Endothelial cell of umbilical vein (primary cell): ENCODE measurements around the gene PTCH2. TPM values are rescaled to one million over a fixed set of nuclear protein-coding genes. Genes with fewer than 3 reads are reported as not detected.

ENCODE experiments used
- BruUV-seq: library from RNA; stranded (reverse); fragments of 400-500 nt; replicated peaks from 2 replicates; lab custom pipeline; 2021; lab: Mats Ljungman, UMichigan
- CTCF ChIA-PET: fragments of 300-600, 350-600 bp; sonication (Branson Sonifier 250); formaldehyde crosslinking; loops from one replicate; lab custom pipeline; 2021; ENCODE audit warnings: antibody characterized with exemption, inconsistent platforms; lab: Charles Lee
- POLR2A ChIA-PET: fragments of 300-600, 350-600 bp; sonication (Branson Sonifier 250); formaldehyde crosslinking; loops from one replicate; lab custom pipeline; 2021; ENCODE audit warnings: antibody characterized with exemption, inconsistent platforms; lab: Charles Lee
- DNase-seq: peaks from one replicate; pipeline ENCODE4 v3.0.0-alpha.2; 2011; ENCODE audit warnings: low read depth, low spot score
- FAIRE-seq: peaks from 2 replicates; lab custom pipeline; 2011; peaks lifted over from hg19 to GRCh38; lab: Jason Lieb, UNC
- H2AFZ ChIP-seq: 2 replicates; pipeline ENCODE4 v1.6.0; 2012; ENCODE audit warnings: low read depth, low read length, control low read depth, inconsistent platforms
- H3K27ac ChIP-seq: 2 replicates; pipeline ENCODE4 v1.5.1; 2011; ENCODE audit warnings: low read depth, mild to moderate bottlenecking, control low read depth, low read length, moderate library complexity; ENCODE audit not compliant: insufficient read depth
- H3K27me3 ChIP-seq, 2 experiments: 2 replicates each; pipeline versions ENCODE4 v1.6.0 to v1.6.1; 2011; ENCODE audit warnings: low read length in 2 of 2, mixed read lengths in 1 of 2; ENCODE audit not compliant: control insufficient read depth in 2 of 2, insufficient read depth in 2 of 2
- H3K36me3 ChIP-seq, 2 experiments: 2 replicates in 1 of 2; 3 replicates in 1 of 2; pipeline ENCODE4 v1.5.1; 2011; ENCODE audit warnings: low read length in 2 of 2, mild to moderate bottlenecking in 1 of 2, moderate library complexity in 1 of 2; ENCODE audit not compliant: control insufficient read depth in 2 of 2, insufficient read depth in 2 of 2; ENCODE audit errors: extremely low read depth in 1 of 2
- H3K4me1 ChIP-seq: 3 replicates; pipeline ENCODE4 v1.5.1; 2011; ENCODE audit warnings: mild to moderate bottlenecking, low read length; ENCODE audit not compliant: control insufficient read depth, insufficient read depth; ENCODE audit errors: extremely low read depth
- H3K4me2 ChIP-seq: 2 replicates; pipeline ENCODE4 v1.6.1; 2011; ENCODE audit warnings: low read length, control low read depth, mixed read lengths; ENCODE audit not compliant: insufficient read depth
- H3K4me3 ChIP-seq, 3 experiments: fragments of 200-600 bp in 1 of 3; sonication (generic), shearing (Covaris generic) in 1 of 3; replicated peaks in 1 of 3; 2 replicates each; pipeline ENCODE4 v1.5.1; 2011 to 2016; ENCODE audit warnings: control low read depth in 3 of 3, low read length in 3 of 3, mild to moderate bottlenecking in 2 of 3, inconsistent platforms in 1 of 3, low read depth in 1 of 3, moderate library complexity in 1 of 3; ENCODE audit not compliant: insufficient read depth in 1 of 3
- H3K79me2 ChIP-seq: 2 replicates; pipeline ENCODE4 v1.6.0; 2012; ENCODE audit warnings: low read length, inconsistent platforms; ENCODE audit not compliant: control insufficient read depth, insufficient read depth
- H3K9ac ChIP-seq: replicated peaks from 2 replicates; pipeline ENCODE3; 2011; ENCODE audit warnings: low read length, control low read depth; ENCODE audit not compliant: insufficient read depth; ENCODE audit errors: extremely low read depth
- H3K9me1 ChIP-seq: replicated peaks from 3 replicates; pipeline ENCODE4 v1.6.0; 2011; ENCODE audit warnings: mild to moderate bottlenecking, low read length; ENCODE audit not compliant: control insufficient read depth, insufficient read depth; ENCODE audit errors: extremely low read depth
- H3K9me3 ChIP-seq: replicated peaks from 2 replicates; pipeline ENCODE4 v1.5.1; 2012; ENCODE audit warnings: low read length, inconsistent platforms; ENCODE audit not compliant: control insufficient read depth, insufficient read depth
- H4K20me1 ChIP-seq: replicated peaks from 2 replicates; pipeline ENCODE3; 2011; ENCODE audit warnings: mild to moderate bottlenecking, low read length; ENCODE audit not compliant: control insufficient read depth, insufficient read depth; ENCODE audit errors: extremely low read depth
- CTCF ChIP-seq, 2 donors: IDR thresholded peaks; 1 replicate in 1 of 2; 2 replicates in 1 of 2; pipeline ENCODE4 v1.5.1; 2011; ENCODE audit warnings: low read length in 2 of 2, mild to moderate bottlenecking in 2 of 2, moderate library complexity in 2 of 2, control low read depth in 1 of 2, inconsistent platforms in 1 of 2, low read depth in 1 of 2; ENCODE audit not compliant: insufficient read depth in 1 of 2; ENCODE audit errors: extremely low read depth in 1 of 2
- EZH2 ChIP-seq: IDR thresholded peaks from 2 replicates; pipeline ENCODE4 v1.6.1; 2012; ENCODE audit warnings: borderline replicate concordance, low read depth, mild to moderate bottlenecking, moderate library complexity, low read length, inconsistent platforms; ENCODE audit not compliant: severe bottlenecking
- FOS ChIP-seq: IDR thresholded peaks from 2 replicates; pipeline ENCODE4 v1.6.1; 2011; ENCODE audit warnings: mild to moderate bottlenecking, low read length, moderate library complexity, borderline replicate concordance; ENCODE audit not compliant: insufficient read depth
- GATA2 ChIP-seq: IDR thresholded peaks from 2 replicates; pipeline ENCODE4 v1.7.0; 2011; ENCODE audit warnings: low read depth, mild to moderate bottlenecking, moderate library complexity, mixed read lengths, low read length; ENCODE audit not compliant: insufficient read length, insufficient read depth
- JUN ChIP-seq: IDR thresholded peaks from 2 replicates; pipeline ENCODE4 v1.6.1; 2011; ENCODE audit warnings: borderline replicate concordance, low read depth; ENCODE audit not compliant: insufficient read length, insufficient read depth
- MAX ChIP-seq: IDR thresholded peaks from 2 replicates; pipeline ENCODE4 v1.6.1; 2011; ENCODE audit not compliant: insufficient read depth, insufficient read length
- MYC ChIP-seq: IDR thresholded peaks from one replicate; pipeline ENCODE4 v1.6.1; 2011; ENCODE audit warnings: mild to moderate bottlenecking, low read depth, low read length
- POLR2A ChIP-seq: IDR thresholded peaks from 2 replicates; pipeline ENCODE4 v1.6.1; 2012; ENCODE audit warnings: low read depth, mild to moderate bottlenecking, control low read depth, low read length
- POLR2AphosphoS5 ChIP-seq: IDR thresholded peaks from 2 replicates; pipeline ENCODE4 v1.6.1; 2012; ENCODE audit warnings: low read depth, mild to moderate bottlenecking, control low read depth, low read length, moderate library complexity; ENCODE audit not compliant: insufficient read depth
- dilution Hi-C: fragments of 300-500 bp; cut with MboI; formaldehyde crosslinking; loops from one replicate; pipeline ENCODE4 v1.15.0; 2019; ENCODE audit warnings: low sequenced_read_pairs; ENCODE audit not compliant: extremely low pct_ligation_motif_present
- intact Hi-C: fragments of 100-400 bp; cut with micrococcal nuclease; formaldehyde crosslinking; loops from one replicate; pipeline ENCODE4 v1.10.0; 2022
- polyA plus RNA-seq, 4 experiments: library from polyadenylated mRNA; depleted of rRNA in 3 of 4; stranded (reverse) in 3 of 4; unstranded in 1 of 4; fragments of >200 nt; gene quantifications; 2 replicates each; pipeline versions ENCODE4 v1.2.1 to v1.2.3, GENCODE V29; 2011 to 2012; ENCODE audit warnings: missing spikeins in 1 of 4
- total RNA-seq: library from RNA; stranded (reverse); gene quantifications from 2 replicates; pipeline ENCODE4 v1.2.3, GENCODE V29; 2021

Gene PTCH2
- total and polyA plus RNA-seq, 2 donors (not counting 3 experiments of a cell fraction or from before 2014, with no cell fraction given), result 1.8 TPM

- no peaks in the 10 kb centered on the region for H3K27me3 ChIP-seq
These were observed 55.5 kb downstream of the PTCH2 start for GRCh38 chr1:44787506-44787905.

More at GRCh38 chr1:44787506-44787905, 55.5 kb downstream of the PTCH2 start:
- H3K36me3 ChIP-seq, result no peaks in the 10 kb centered on the region
- no peaks in the 10 kb centered on the region for H3K9me1 ChIP-seq
- dilution Hi-C loops, result no loop called here
- no peak overlapping the region for H3K9ac ChIP-seq
- no peaks in the 10 kb centered on the region for H4K20me1 ChIP-seq
- TF ChIP-seq POLR2AphosphoS5 (no peak), POLR2A (no peak), JUN (no peak), GATA2 (no peak), MYC (no peak), EZH2 (no peak), MAX (no peak), CTCF (IDR thresholded peaks at IDR 0.05; ENCODE audit: extremely low read depth in 1 of 2, insufficient read depth in 1 of 2, low read depth in 1 of 2, low read length in 2 of 2) (no peak), FOS (no peak)
- intact Hi-C loops, result no loop called here
- H3K4me1 ChIP-seq, result peaks cover 10% of the 10 kb centered on the region
- no peak overlapping the region for H3K4me3 ChIP-seq
- H2AFZ ChIP-seq, result no peak overlapping the region
- no peak overlapping the region for H3K4me2 ChIP-seq
- no peak overlapping the region for H3K27ac ChIP-seq
- H3K9me3 ChIP-seq, result no peaks in the 10 kb centered on the region
- FAIRE-seq (no peak), DNase-seq (no peak)
- ChIA-PET POLR2A (interaction anchor here (0.7 to 1.9 kb wide), 2 partner anchors 13 to 32 kb away, joined by 3 to 8 read pairs; partner anchors contain the start of gene PLK3), CTCF (interaction anchor here (0.9 to 1.9 kb wide), 7 partner anchors 10 to 516 kb away, joined by 3 to 10 read pairs (median 4); partner anchors contain the start of genes BTBD19, DYNLT4, PLK3 and UROD)
- no TSS peak for BruUV-seq
- H3K79me2 ChIP-seq, result no peaks in the 10 kb centered on the region
